ENCODE measurements around the gene APBA2. TPM values are rescaled to one million over a fixed set of nuclear protein-coding genes. Genes with fewer than 3 reads are reported as not detected.

Gene APBA2
- total and polyA plus RNA-seq, 2 of the 4 experiments (the other 2 are of a cell fraction), result 21.7 to 33.0 TPM

DNA sequence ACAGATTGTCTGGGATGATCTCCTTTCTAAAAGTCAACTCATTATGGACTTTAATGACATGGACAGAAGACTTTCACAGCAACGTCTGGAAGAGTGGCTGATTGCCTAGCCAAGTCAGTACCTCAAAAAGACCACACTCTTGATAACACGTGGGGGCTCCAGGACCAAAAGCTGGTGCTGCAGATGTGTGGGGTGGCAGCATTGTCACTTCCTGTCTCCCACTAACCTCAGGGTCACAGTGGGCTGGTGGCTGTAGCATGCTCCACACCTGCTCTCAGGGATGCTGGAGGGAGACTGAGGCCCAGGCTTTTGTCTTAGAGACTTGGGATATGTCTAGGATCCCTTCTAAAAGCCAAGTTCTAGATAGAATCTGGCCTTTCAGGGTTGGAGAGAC is 118.1 kb downstream of the APBA2 start:
- H3K14ac ChIP-seq (replicated peaks; ENCODE audit: low read depth, low read length), result no peak overlapping the region
- H2AK9ac ChIP-seq (replicated peaks; ENCODE audit: low read depth, low read length, poor library complexity), result no peak overlapping the region
- H3K4ac ChIP-seq (ENCODE audit: low read depth, low read length), result no peak overlapping the region
- no peak overlapping the region for H2BK5ac ChIP-seq (ENCODE audit: low read depth, low read length, poor library complexity, severe bottlenecking)
- H2BK20ac ChIP-seq (ENCODE audit: low read depth, low read length), result no peak overlapping the region
- ATAC-seq (ENCODE audit: low read depth) (no peak), DNase-seq (no peak)
- no peak overlapping the region for H4K91ac ChIP-seq (ENCODE audit: insufficient read depth, low read depth, low read length)
- no peak overlapping the region for H4K5ac ChIP-seq (ENCODE audit: low read depth, low read length)
- POLR2A ChIA-PET (ENCODE audit: unreplicated experiment), result no interaction called here
- CTCF ChIA-PET, result no interaction called here
- H4K8ac ChIP-seq (ENCODE audit: low read depth in 2 of 2, low read length in 2 of 2), result no peak overlapping the region
- no peak overlapping the region for H3K27ac ChIP-seq (ENCODE audit: insufficient read depth, low read length)
- BruUV-seq (replicated peaks), result no TSS peak
- H3K4me2 ChIP-seq (ENCODE audit: low read depth, low read length), result no peak overlapping the region
- H3K23ac ChIP-seq (ENCODE audit: low read depth, low read length), result no peak overlapping the region
- H3K36me3 ChIP-seq (ENCODE audit: control insufficient read depth, insufficient read depth, low read length), result no peaks in the 10 kb centered on the region; the same call in none of the 2 replicates
- no peak overlapping the region for H3K56ac ChIP-seq (ENCODE audit: extremely low read depth, insufficient read depth, low read length)
- intact Hi-C loops (cut with micrococcal nuclease) (no loop called here), in situ Hi-C loops (cut with MboI; ENCODE audit: low sequenced_read_pairs) (no loop called here), dilution Hi-C loops (cut with HindIII; ENCODE audit: low sequenced_read_pairs, unreplicated experiment) (no loop called here)
- no peak overlapping the region for H3K18ac ChIP-seq (ENCODE audit: low read depth, low read length)
- no CpG with 5 or more reads among the region's 2 CpGs for WGBS, 2 experiments (ENCODE audit: extremely low coverage in 2 of 2, insufficient read length in 1 of 2)
- no peak overlapping the region for H3K9ac ChIP-seq (ENCODE audit: low read depth, low read length)
- TF ChIP-seq SMC3 (IDR thresholded peaks at IDR 0.05; ENCODE audit: low read depth, low read length) (no peak), RFX5 (IDR thresholded peaks at IDR 0.05; ENCODE audit: low read depth, low read length) (no peak), RCOR1 (IDR thresholded peaks at IDR 0.05; ENCODE audit: insufficient replicate concordance, low read length) (no peak), NFE2L2 (IDR thresholded peaks at IDR 0.05; ENCODE audit: low read depth, low read length) (no peak), CEBPB (IDR thresholded peaks at IDR 0.05; ENCODE audit: low read depth, low read length) (no peak), CHD1 (IDR thresholded peaks at IDR 0.05; ENCODE audit: low read depth, low read length) (no peak), MXI1 (IDR thresholded peaks at IDR 0.05; ENCODE audit: borderline replicate concordance, low read depth, low read length) (no peak), FOS (IDR thresholded peaks at IDR 0.05; ENCODE audit: low read depth, low read length) (no peak), BHLHE40 (IDR thresholded peaks at IDR 0.05; ENCODE audit: low read depth, low read length) (no peak)
- TF ChIP-seq, protein P1, sequence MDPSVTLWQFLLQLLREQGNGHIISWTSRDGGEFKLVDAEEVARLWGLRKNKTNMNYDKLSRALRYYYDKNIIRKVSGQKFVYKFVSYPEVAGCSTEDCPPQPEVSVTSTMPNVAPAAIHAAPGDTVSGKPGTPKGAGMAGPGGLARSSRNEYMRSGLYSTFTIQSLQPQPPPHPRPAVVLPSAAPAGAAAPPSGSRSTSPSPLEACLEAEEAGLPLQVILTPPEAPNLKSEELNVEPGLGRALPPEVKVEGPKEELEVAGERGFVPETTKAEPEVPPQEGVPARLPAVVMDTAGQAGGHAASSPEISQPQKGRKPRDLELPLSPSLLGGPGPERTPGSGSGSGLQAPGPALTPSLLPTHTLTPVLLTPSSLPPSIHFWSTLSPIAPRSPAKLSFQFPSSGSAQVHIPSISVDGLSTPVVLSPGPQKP (IDR thresholded peaks at IDR 0.05; ENCODE audit: borderline replicate concordance, low read depth, low read length), result no peak
- TF ChIP-seq, protein P2, sequence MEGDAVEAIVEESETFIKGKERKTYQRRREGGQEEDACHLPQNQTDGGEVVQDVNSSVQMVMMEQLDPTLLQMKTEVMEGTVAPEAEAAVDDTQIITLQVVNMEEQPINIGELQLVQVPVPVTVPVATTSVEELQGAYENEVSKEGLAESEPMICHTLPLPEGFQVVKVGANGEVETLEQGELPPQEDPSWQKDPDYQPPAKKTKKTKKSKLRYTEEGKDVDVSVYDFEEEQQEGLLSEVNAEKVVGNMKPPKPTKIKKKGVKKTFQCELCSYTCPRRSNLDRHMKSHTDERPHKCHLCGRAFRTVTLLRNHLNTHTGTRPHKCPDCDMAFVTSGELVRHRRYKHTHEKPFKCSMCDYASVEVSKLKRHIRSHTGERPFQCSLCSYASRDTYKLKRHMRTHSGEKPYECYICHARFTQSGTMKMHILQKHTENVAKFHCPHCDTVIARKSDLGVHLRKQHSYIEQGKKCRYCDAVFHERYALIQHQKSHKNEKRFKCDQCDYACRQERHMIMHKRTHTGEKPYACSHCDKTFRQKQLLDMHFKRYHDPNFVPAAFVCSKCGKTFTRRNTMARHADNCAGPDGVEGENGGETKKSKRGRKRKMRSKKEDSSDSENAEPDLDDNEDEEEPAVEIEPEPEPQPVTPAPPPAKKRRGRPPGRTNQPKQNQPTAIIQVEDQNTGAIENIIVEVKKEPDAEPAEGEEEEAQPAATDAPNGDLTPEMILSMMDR (conservative IDR thresholded peaks at IDR 0.05; ENCODE audit: low read depth, low read length), result no peak
- no peak overlapping the region for H2AFZ ChIP-seq (replicated peaks; ENCODE audit: low read length, poor library complexity)
- no peak overlapping the region for H2AK5ac ChIP-seq (ENCODE audit: low read depth, low read length)
- H3K9me3 ChIP-seq (ENCODE audit: control insufficient read depth, insufficient read depth, low read length), result no peaks in the 10 kb centered on the region
- peaks cover 1% of the 10 kb centered on the region for H4K20me1 ChIP-seq (ENCODE audit: insufficient read depth, low read length)
- peaks cover 5% of the 10 kb centered on the region for H3K4me1 ChIP-seq (ENCODE audit: control insufficient read depth, insufficient read depth, low read length)
- peaks cover 6% of the 10 kb centered on the region for H3K9me1 ChIP-seq (ENCODE audit: insufficient read depth, low read length)
- no peak overlapping the region for H2BK15ac ChIP-seq (ENCODE audit: low read depth, low read length)
- no peaks in the 10 kb centered on the region for H3K27me3 ChIP-seq (ENCODE audit: control insufficient read depth, insufficient read depth, low read length)
- peaks cover 0 to 5% of the 10 kb centered on the region in 2 experiments; a peak in 2 of 4 replicates for H3K79me1 ChIP-seq (ENCODE audit: low read depth in 1 of 2, low read length in 2 of 2)
- no peak overlapping the region for H2BK120ac ChIP-seq (ENCODE audit: low read depth, low read length)
- no peak overlapping the region for H3K4me3 ChIP-seq (ENCODE audit: insufficient read depth, low read depth, low read length)
